GM12878 (cell line): Measurements from ENCODE around the gene PTPRN2. TPM values are rescaled to one million over a fixed set of nuclear protein-coding genes. Genes with fewer than 3 reads are reported as not detected.

Experiments
- ATAC-seq: fragments of 200-7000 bp; cut with Tn5 transposase; 3 replicates; pipeline ENCODE4 v1.9.1; 2020; ENCODE audit warnings: mild to moderate bottlenecking, moderate library complexity
- BruUV-seq: library from RNA; stranded (reverse); fragments of 400-500 nt; replicated peaks from 2 replicates; lab custom pipeline; 2021; lab: Mats Ljungman, UMichigan
- CTCF ChIA-PET: fragments of 300-600 bp; sonication (Branson Sonifier 250); formaldehyde crosslinking; extraction: SDS; loops from one replicate; lab custom pipeline; 2021; ENCODE audit warnings: inconsistent platforms; lab: Yijun Ruan, JAX
- POLR2A ChIA-PET: fragments of 350-600 bp; formaldehyde crosslinking; extraction: SDS; loops from one replicate; lab custom pipeline; 2021; ENCODE audit warnings: inconsistent platforms; lab: Charles Lee
- RAD21 ChIA-PET: fragments of 300-600 bp; sonication (Branson Sonifier 250); formaldehyde crosslinking; loops from one replicate; lab custom pipeline; 2023; ENCODE audit warnings: antibody characterized with exemption; ENCODE audit not compliant: unreplicated experiment; lab: Charles Lee
- SMC1A ChIA-PET: fragments of 300-600 bp; sonication (Branson Sonifier 250); formaldehyde crosslinking; loops from one replicate; lab custom pipeline; 2023; ENCODE audit not compliant: unreplicated experiment, uncharacterized antibody; lab: Charles Lee
- DNase-seq: peaks from one replicate; pipeline ENCODE4 v3.0.0-alpha.2; 2011; ENCODE audit warnings: low read depth, low spot score
- FAIRE-seq: peaks from 3 replicates; lab custom pipeline; 2011; peaks lifted over from hg19 to GRCh38; lab: Jason Lieb, UNC
- H2AFZ ChIP-seq: 2 replicates; pipeline ENCODE4 v1.6.0; 2011; ENCODE audit warnings: low read depth, low read length, control low read depth; ENCODE audit not compliant: control insufficient read depth
- H3K27ac ChIP-seq: 2 replicates; pipeline ENCODE4 v1.5.1; 2011; ENCODE audit warnings: control low read depth; ENCODE audit not compliant: control insufficient read depth, insufficient read depth
- H3K27me3 ChIP-seq, 2 experiments: replicated peaks in 1 of 2; 2 replicates each; pipeline versions ENCODE4 v1.6.0 to v1.6.1; 2011; ENCODE audit warnings: low read length in 1 of 2; ENCODE audit not compliant: control insufficient read depth in 2 of 2, insufficient read depth in 2 of 2
- H3K36me3 ChIP-seq, 2 experiments: 2 replicates each; pipeline ENCODE4 v1.5.1; 2011; ENCODE audit warnings: low read length in 1 of 2; ENCODE audit not compliant: control insufficient read depth in 2 of 2, insufficient read depth in 2 of 2
- H3K4me1 ChIP-seq: 2 replicates; pipeline ENCODE4 v1.6.1; 2011; ENCODE audit warnings: mild to moderate bottlenecking, low read length, moderate library complexity, mixed read lengths; ENCODE audit not compliant: control insufficient read depth, insufficient read depth
- H3K4me2 ChIP-seq: 2 replicates; pipeline ENCODE4 v1.6.0; 2011; ENCODE audit warnings: control low read depth; ENCODE audit not compliant: control insufficient read depth, insufficient read depth
- H3K4me3 ChIP-seq: fragments of 200-600 bp; sonication (generic); 2 replicates; pipeline ENCODE4 v1.5.1; 2016
- H3K79me2 ChIP-seq: 2 replicates; pipeline ENCODE4 v1.6.0; 2011; ENCODE audit warnings: low read length; ENCODE audit not compliant: control insufficient read depth, insufficient read depth
- H3K9ac ChIP-seq: 2 replicates; pipeline ENCODE4 v1.8.0; 2011; ENCODE audit warnings: low read length, control low read depth, mixed read lengths; ENCODE audit not compliant: control insufficient read depth, insufficient read depth
- H3K9me3 ChIP-seq: replicated peaks from 3 replicates; pipeline ENCODE4 v1.5.1; 2011; ENCODE audit warnings: mild to moderate bottlenecking, low read length; ENCODE audit not compliant: control insufficient read depth, insufficient read depth
- H4K20me1 ChIP-seq: 2 replicates; pipeline ENCODE4 v1.6.0; 2011; ENCODE audit not compliant: control insufficient read depth, insufficient read depth
- CBX5 ChIP-seq: sonication (generic); IDR thresholded peaks from 2 replicates; pipeline ENCODE4 v1.6.1; 2016; ENCODE audit warnings: low read depth, moderate library complexity, mild to moderate bottlenecking, inconsistent platforms
- E2F8 ChIP-seq: fragments of 450-650 bp; IDR thresholded peaks from 2 replicates; pipeline ENCODE4 v1.6.1; 2018; ENCODE audit warnings: mild to moderate bottlenecking, low read depth, moderate library complexity; ENCODE audit not compliant: partially characterized antibody
- E4F1 ChIP-seq: fragments of 450-650 bp; IDR thresholded peaks from 2 replicates; pipeline ENCODE4 v1.6.1; 2018; ENCODE audit warnings: borderline replicate concordance, mild to moderate bottlenecking; ENCODE audit not compliant: partially characterized antibody
- EGR1 ChIP-seq, 2 experiments: IDR thresholded peaks; 1 replicate in 1 of 2; 2 replicates in 1 of 2; pipeline ENCODE4 v1.6.1; 2011 to 2012; ENCODE audit warnings: low read depth in 2 of 2, low read length in 2 of 2, borderline replicate concordance in 1 of 2, mild to moderate bottlenecking in 1 of 2, moderate library complexity in 1 of 2
- GATAD2B ChIP-seq: fragments of 450-650 bp; conservative IDR thresholded peaks from 2 replicates; pipeline ENCODE4 v1.6.1; 2017; ENCODE audit warnings: low read depth, mild to moderate bottlenecking, moderate library complexity
- JUNB ChIP-seq: IDR thresholded peaks from 2 replicates; pipeline ENCODE4 v1.6.1; 2016; ENCODE audit warnings: antibody characterized with exemption, mild to moderate bottlenecking
- POLR2A ChIP-seq: IDR thresholded peaks from 2 replicates; pipeline ENCODE4 v1.6.1; 2011; ENCODE audit warnings: low read depth, mild to moderate bottlenecking, low read length
- RAD21 ChIP-seq: IDR thresholded peaks from 2 replicates; pipeline ENCODE4 v1.6.1; 2011; ENCODE audit warnings: mild to moderate bottlenecking, low read depth, low read length, moderate library complexity; ENCODE audit not compliant: insufficient read depth
- SUZ12 ChIP-seq: fragments of 200-600 bp; sonication (generic); IDR thresholded peaks from one replicate; pipeline ENCODE4 v1.6.1; 2018; ENCODE audit warnings: antibody characterized with exemption, mild to moderate bottlenecking; ENCODE audit not compliant: unreplicated experiment
- ZNF274 ChIP-seq: IDR thresholded peaks from one replicate; pipeline ENCODE4 v1.8.0; 2011; ENCODE audit not compliant: insufficient read length, insufficient read depth
- WGBS: methylation state at CpG from one replicate; pipeline ENCODE4 v1.1.6; 2016; ENCODE audit warnings: low lambda C conversion rate; ENCODE audit not compliant: insufficient replicate concordance, insufficient coverage; ENCODE audit errors: missing lambda C conversion rate; 5-methylcytosine and 5-hydroxymethylcytosine counted together
- in situ Hi-C: fragments of 300-500 bp; cut with MboI; formaldehyde crosslinking; loops from 9 replicates; pipeline ENCODE4 v1.14.3; 2018; ENCODE audit warnings: mixed read lengths
- intact Hi-C: fragments of 100-400 bp; cut with micrococcal nuclease; formaldehyde crosslinking; loops from one replicate; pipeline ENCODE4 v1.14.2; 2022; ENCODE audit not compliant: unreplicated experiment
- polyA plus RNA-seq, 11 experiments: library from polyadenylated mRNA; depleted of rRNA in 4 of 11; unstranded in 6 of 11; stranded (reverse) in 5 of 11; fragments of >200 nt; fragmentation: Nextera tagmentation in 4 of 11; fragmentation: Illumina TruSeq in 1 of 11; extraction: Ambion mirVana in 4 of 11; extraction: Trizol in 1 of 11; gene quantifications; 1 replicate in 1 of 11; 2 replicates in 10 of 11; pipeline versions ENCODE4 v1.2.1 to v1.2.3, GENCODE V29; 2011 to 2016; ENCODE audit warnings: inconsistent platforms in 2 of 11, missing spikeins in 2 of 11, low read depth in 1 of 11
- total RNA-seq, 4 experiments: library from RNA; depleted of rRNA in 3 of 4; stranded (reverse); fragments of >200 nt in 3 of 4; fragmentation: Illumina TruSeq in 1 of 4; extraction: Trizol in 1 of 4; gene quantifications; 2 replicates each; pipeline versions ENCODE4 v1.2.1 to v1.2.3, GENCODE V29; 2013 to 2021

The PTPRN2 gene
- total and polyA plus RNA-seq, 10 of the 15 experiments (the other 5 are each of a cell fraction or from before 2014, with no cell fraction given), result 5.4 TPM; not detected in 9

- TF ChIP-seq E4F1, result no peak
- TF ChIP-seq EGR1 (IDR thresholded peaks at IDR 0.05; ENCODE audit: borderline replicate concordance in 1 of 2, low read depth in 2 of 2, low read length in 2 of 2), result no peak
- no peak for TF ChIP-seq POLR2A
- TF ChIP-seq RAD21, result no peak
- TF ChIP-seq, all 136 proteins: peak for 0
Observed at GRCh38 chr7:158314394-158314793, 273.2 kb downstream of the PTPRN2 start (continued).

- POLR2A ChIA-PET, result no interaction called here
Observed at GRCh38 chr7:158313931-158314330, 273.7 kb downstream of the PTPRN2 start.

More at GRCh38 chr7:158313931-158314330, 273.7 kb downstream of the PTPRN2 start:
- Histone ChIP-seq H3K36me3 (no peaks in the 10 kb centered on the region), H3K79me2 (no peaks in the 10 kb centered on the region), H2AFZ (no peak overlapping the region), H3K4me2 (no peak overlapping the region), H3K9ac (no peak overlapping the region), H3K4me1 (no peaks in the 10 kb centered on the region), H3K27me3 (no peaks in the 10 kb centered on the region), H4K20me1 (no peaks in the 10 kb centered on the region), H3K27ac (no peak overlapping the region), H3K9me3 (no peaks in the 10 kb centered on the region; the same call in 1 of the 3 replicates), H3K4me3 (no peak overlapping the region)
- ChIA-PET SMC1A (no interaction called here), CTCF (no interaction called here), RAD21 (no interaction called here)
- no peak for FAIRE-seq
- intact Hi-C loops (no loop called here), in situ Hi-C loops (no loop called here)
- TF ChIP-seq JUNB, result no peak
- no peak for TF ChIP-seq SUZ12
- TF ChIP-seq E2F8, result no peak
- no peak for TF ChIP-seq CBX5
- no peak for TF ChIP-seq ZNF274
- no peak for TF ChIP-seq GATAD2B
- WGBS, result 45% methylated on average over 10 of the region's 10 CpGs
- no TSS peak for BruUV-seq
- ATAC-seq, result no peak
- DNase-seq, result no peak
